HepG2 (cell line): Measurements from ENCODE around the gene SMIM29. TPM values are rescaled to one million over a fixed set of nuclear protein-coding genes. Genes with fewer than 3 reads are reported as not detected.

Experiments
- ATAC-seq: fragments of 200-7000 bp; cut with Tn5 transposase; 3 replicates; pipeline ENCODE4 v1.9.1; 2020; ENCODE audit warnings: mild to moderate bottlenecking, moderate library complexity
- BruUV-seq: library from RNA; stranded (reverse); fragments of 400-500 nt; replicated peaks from 2 replicates; lab custom pipeline; 2021; lab: Mats Ljungman, UMichigan
- CTCF ChIA-PET: fragments of 300-600 bp; formaldehyde crosslinking; extraction: SDS; loops from one replicate; lab custom pipeline; 2021; ENCODE audit warnings: low total read pairs, inconsistent platforms, low intra/inter-chr PET ratio; lab: Yijun Ruan, JAX
- POLR2A ChIA-PET: fragments of 350-600 bp; sonication (Branson Sonifier 250); formaldehyde crosslinking; loops from one replicate; lab custom pipeline; 2020; ENCODE audit warnings: antibody characterized with exemption, inconsistent platforms; lab: Yijun Ruan, JAX
- DNase-seq: peaks from one replicate; pipeline ENCODE4 v3.0.0-alpha.2; 2015; ENCODE audit warnings: low spot score
- FAIRE-seq: peaks from 3 replicates; lab custom pipeline; 2011; peaks lifted over from hg19 to GRCh38; lab: Jason Lieb, UNC
- H2AFZ ChIP-seq: one replicate; pipeline ENCODE4 v1.6.1; 2011; ENCODE audit warnings: low read length, inconsistent platforms
- H3K27ac ChIP-seq: fragments of 300-600 bp; 3 replicates; pipeline ENCODE4 v1.8.0; 2011; ENCODE audit warnings: mixed run types, mild to moderate bottlenecking, mixed read lengths, low read length, inconsistent platforms; ENCODE audit not compliant: insufficient read depth; ENCODE audit errors: extremely low read length
- H3K27me3 ChIP-seq, 2 experiments: fragments of 200-600 bp in 1 of 2; 2 replicates in 1 of 2; 3 replicates in 1 of 2; pipeline versions ENCODE4 v1.6.0 to v1.8.0; 2011; ENCODE audit warnings: low read length in 2 of 2, mild to moderate bottlenecking in 2 of 2, moderate library complexity in 2 of 2, inconsistent platforms in 1 of 2; ENCODE audit not compliant: insufficient read depth in 2 of 2, control insufficient read depth in 1 of 2
- H3K36me3 ChIP-seq, 2 experiments: fragments of 200-600 bp in 1 of 2; replicated peaks in 1 of 2; 2 replicates in 1 of 2; 3 replicates in 1 of 2; pipeline versions ENCODE4 v1.5.1 to v1.8.0; 2011; ENCODE audit warnings: low read length in 2 of 2, inconsistent platforms in 1 of 2; ENCODE audit not compliant: insufficient read depth in 2 of 2, control insufficient read depth in 1 of 2
- H3K4me1 ChIP-seq: 2 replicates; pipeline ENCODE4 v1.5.1; 2012; ENCODE audit warnings: low read length, inconsistent platforms; ENCODE audit not compliant: insufficient read depth
- H3K4me2 ChIP-seq: 2 replicates; pipeline ENCODE4 v1.6.0; 2011; ENCODE audit warnings: low read depth, low read length, inconsistent platforms
- H3K4me3 ChIP-seq, 3 experiments: fragments of 200-600 bp in 1 of 3; sonication (generic), shearing (Covaris generic) in 1 of 3; replicated peaks in 1 of 3; 2 replicates each; pipeline ENCODE4 v1.5.1; 2011 to 2016; ENCODE audit warnings: low read length in 3 of 3, inconsistent platforms in 2 of 3, low read depth in 2 of 3, mild to moderate bottlenecking in 2 of 3, control low read depth in 1 of 3, mixed read lengths in 1 of 3; ENCODE audit not compliant: insufficient read depth in 1 of 3
- H3K79me2 ChIP-seq: one replicate; pipeline ENCODE4 v1.6.1; 2011; ENCODE audit warnings: low read length, inconsistent platforms; ENCODE audit not compliant: insufficient read depth
- H3K9ac ChIP-seq: 2 replicates; pipeline ENCODE4 v1.6.0; 2011; ENCODE audit warnings: mild to moderate bottlenecking, low read depth, low read length, inconsistent platforms; ENCODE audit not compliant: insufficient read depth
- H3K9me3 ChIP-seq: 2 replicates; pipeline ENCODE4 v1.5.1; 2012; ENCODE audit warnings: mild to moderate bottlenecking, low read length
- H4K20me1 ChIP-seq: 2 replicates; pipeline ENCODE4 v1.6.0; 2011; ENCODE audit warnings: inconsistent platforms, mild to moderate bottlenecking, low read length, moderate library complexity; ENCODE audit not compliant: insufficient read depth
- CHD2 ChIP-seq: IDR thresholded peaks from 2 replicates; pipeline ENCODE4 v1.6.1; 2011; ENCODE audit warnings: low read depth, low read length, improper control_type of control experiment
- HNF1A ChIP-seq, 2 experiments: sonication (generic) in 1 of 2; formaldehyde crosslinking in 1 of 2; IDR thresholded peaks; 2 replicates each; pipeline versions ENCODE4 v1.4.0 to v1.6.1; 2016 to 2020; ENCODE audit warnings: borderline replicate concordance in 1 of 2, low read depth in 1 of 2, mild to moderate bottlenecking in 1 of 2, missing genetic modification reagents in 1 of 2
- WGBS: methylation state at CpG from one replicate; pipeline ENCODE4 v1.1.6; 2017; ENCODE audit warnings: low lambda C conversion rate; 5-methylcytosine and 5-hydroxymethylcytosine counted together
- in situ Hi-C: cut with HindIII; loops from 2 replicates; pipeline ENCODE4 v1.10.0; 2017; ENCODE audit warnings: low pct_unique_long_range_greater_than_20kb; ENCODE audit not compliant: extremely low pct_ligation_motif_present
- intact Hi-C: fragments of 100-400 bp; cut with micrococcal nuclease; formaldehyde crosslinking; loops from one replicate; pipeline ENCODE4 v1.10.0; 2022; ENCODE audit not compliant: unreplicated experiment
- polyA plus RNA-seq, 8 experiments: library from polyadenylated mRNA; depleted of rRNA in 3 of 8; stranded (reverse) in 7 of 8; unstranded in 1 of 8; fragments of >200 nt; fragmentation: Illumina TruSeq in 4 of 8; extraction: Trizol in 4 of 8; gene quantifications; 2 replicates each; pipeline versions ENCODE4 v1.2.1 to v1.2.3, GENCODE V29; 2011 to 2016; ENCODE audit warnings: low read depth in 4 of 8, missing spikeins in 1 of 8, mixed read lengths in 1 of 8; ENCODE audit not compliant: insufficient read depth in 1 of 8
- total RNA-seq, 5 experiments: library from RNA; depleted of rRNA; stranded (reverse); fragments of >200 nt; fragmentation: Illumina TruSeq; extraction: Trizol; gene quantifications; 2 replicates each; pipeline ENCODE4 v1.2.3, GENCODE V29; 2016; ENCODE audit warnings: low read depth in 1 of 5
- TF ChIP-seq, protein P1 (sequence below): sonication (generic); IDR thresholded peaks from 2 replicates; pipeline ENCODE4 v1.6.1; 2016; ENCODE audit warnings: low read depth, borderline replicate concordance

SMIM29 gene
- total and polyA plus RNA-seq, 2 of the 13 experiments (the other 11 are each of a cell fraction or from before 2014, with no cell fraction given): 8.8 to 15.3 TPM

- Histone ChIP-seq H3K4me1 (no peaks in the 10 kb centered on the region; the same call in 1 of the 2 replicates), H3K27me3 (no peaks in the 10 kb centered on the region)
- DNase-seq: no peak
- TF ChIP-seq HNF1A (IDR thresholded peaks at IDR 0.05; ENCODE audit: low read depth): no peak
- TF ChIP-seq HNF1A (CRISPR knock-in tag; IDR thresholded peaks at IDR 0.05; ENCODE audit: borderline replicate concordance): no peak
- peak; percentile 88 for TF ChIP-seq CHD2
- TF ChIP-seq, protein P1, sequence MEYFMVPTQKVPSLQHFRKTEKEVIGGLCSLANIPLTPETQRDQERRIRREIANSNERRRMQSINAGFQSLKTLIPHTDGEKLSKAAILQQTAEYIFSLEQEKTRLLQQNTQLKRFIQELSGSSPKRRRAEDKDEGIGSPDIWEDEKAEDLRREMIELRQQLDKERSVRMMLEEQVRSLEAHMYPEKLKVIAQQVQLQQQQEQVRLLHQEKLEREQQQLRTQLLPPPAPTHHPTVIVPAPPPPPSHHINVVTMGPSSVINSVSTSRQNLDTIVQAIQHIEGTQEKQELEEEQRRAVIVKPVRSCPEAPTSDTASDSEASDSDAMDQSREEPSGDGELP: peak; percentile 37; the same call in 1 of the 2 replicates
- TF ChIP-seq, all 625 proteins: peak for 2
- in situ Hi-C loops (no loop called here), intact Hi-C loops (no loop called here)
- no peak overlapping the region for H3K4me3 ChIP-seq
- no peak overlapping the region for H3K27ac ChIP-seq
- ChIA-PET CTCF (no interaction called here), POLR2A (no interaction called here)
- 67% methylated on average over 16 of the region's 17 CpGs for WGBS
- H3K79me2 ChIP-seq: no peaks in the 10 kb centered on the region
- no peak for FAIRE-seq
- no peaks in the 10 kb centered on the region for H3K36me3 ChIP-seq
- no peaks in the 10 kb centered on the region for H4K20me1 ChIP-seq
- H2AFZ ChIP-seq: no peak overlapping the region
- H3K9ac ChIP-seq: no peak overlapping the region
- H3K4me2 ChIP-seq: 0 out of 2 replicates have a peak overlapping the region, but pooled peaks have one; percentile 1
- no TSS peak for BruUV-seq
- peak; percentile 22; the same call in 1 of the 3 replicates for ATAC-seq
- no peaks in the 10 kb centered on the region for H3K9me3 ChIP-seq
Observed at GRCh38 chr6:34260576-34261267, 11.9 kb upstream of the SMIM29 start.
